Osteoblast (primary cell): ENCODE data around the gene NEUROD6. TPM values are rescaled to one million over a fixed set of nuclear protein-coding genes. Genes with fewer than 3 reads are reported as not detected.

Experiments used
- DNase-seq: peaks from one replicate; pipeline ENCODE4 v3.0.0; 2011; ENCODE audit warnings: low spot score, mixed read lengths; ENCODE audit not compliant: insufficient read length; ENCODE audit errors: missing footprints
- H2AFZ ChIP-seq: 2 replicates; pipeline ENCODE4 v1.6.0; 2011; ENCODE audit warnings: mild to moderate bottlenecking, low read length
- H3K27ac ChIP-seq: 2 replicates; pipeline ENCODE4 v1.5.1; 2011; ENCODE audit warnings: mild to moderate bottlenecking, low read depth, low read length, moderate library complexity
- H3K27me3 ChIP-seq: 2 replicates; pipeline ENCODE4 v1.6.0; 2012; ENCODE audit warnings: mild to moderate bottlenecking, control low read depth, inconsistent platforms, low read length, moderate library complexity; ENCODE audit not compliant: insufficient read depth
- H3K36me3 ChIP-seq: 2 replicates; pipeline ENCODE4 v1.5.1; 2011; ENCODE audit warnings: mild to moderate bottlenecking, low read length, control low read depth, moderate library complexity; ENCODE audit not compliant: insufficient read depth
- H3K4me1 ChIP-seq: 2 replicates; pipeline ENCODE4 v1.5.1; 2011; ENCODE audit warnings: mild to moderate bottlenecking, low read length, control low read depth, moderate library complexity; ENCODE audit not compliant: insufficient read depth
- H3K4me2 ChIP-seq: 2 replicates; pipeline ENCODE4 v1.6.0; 2011; ENCODE audit warnings: mild to moderate bottlenecking, low read length; ENCODE audit not compliant: insufficient read depth
- H3K4me3 ChIP-seq: fragments of 200-600 bp; sonication (generic); 3 replicates; pipeline ENCODE4 v1.5.1; 2012; ENCODE audit warnings: mild to moderate bottlenecking, low read length, inconsistent platforms; ENCODE audit not compliant: insufficient read depth
- H3K79me2 ChIP-seq: 2 replicates; pipeline ENCODE4 v1.6.0; 2012; ENCODE audit warnings: mild to moderate bottlenecking, low read length, control low read depth, inconsistent platforms; ENCODE audit not compliant: insufficient read depth
- H3K9me3 ChIP-seq: 2 replicates; pipeline ENCODE4 v1.5.1; 2011; ENCODE audit warnings: low read depth, low read length, control low read depth
- H4K20me1 ChIP-seq: 2 replicates; pipeline ENCODE4 v1.6.0; 2012; ENCODE audit warnings: mild to moderate bottlenecking, low read length, control low read depth; ENCODE audit not compliant: insufficient read depth
- CTCF ChIP-seq: IDR thresholded peaks from 2 replicates; pipeline ENCODE4 v1.5.1; 2011; ENCODE audit warnings: mild to moderate bottlenecking, low read depth, low read length, moderate library complexity; ENCODE audit errors: extremely low read depth
- total RNA-seq: library from RNA; depleted of rRNA; stranded (reverse); fragments of >200 nt; gene quantifications from 2 replicates; pipeline ENCODE4 v1.2.3, GENCODE V29; 2012

The NEUROD6 gene
- total RNA-seq, 1 donor, result not detected

DNA sequence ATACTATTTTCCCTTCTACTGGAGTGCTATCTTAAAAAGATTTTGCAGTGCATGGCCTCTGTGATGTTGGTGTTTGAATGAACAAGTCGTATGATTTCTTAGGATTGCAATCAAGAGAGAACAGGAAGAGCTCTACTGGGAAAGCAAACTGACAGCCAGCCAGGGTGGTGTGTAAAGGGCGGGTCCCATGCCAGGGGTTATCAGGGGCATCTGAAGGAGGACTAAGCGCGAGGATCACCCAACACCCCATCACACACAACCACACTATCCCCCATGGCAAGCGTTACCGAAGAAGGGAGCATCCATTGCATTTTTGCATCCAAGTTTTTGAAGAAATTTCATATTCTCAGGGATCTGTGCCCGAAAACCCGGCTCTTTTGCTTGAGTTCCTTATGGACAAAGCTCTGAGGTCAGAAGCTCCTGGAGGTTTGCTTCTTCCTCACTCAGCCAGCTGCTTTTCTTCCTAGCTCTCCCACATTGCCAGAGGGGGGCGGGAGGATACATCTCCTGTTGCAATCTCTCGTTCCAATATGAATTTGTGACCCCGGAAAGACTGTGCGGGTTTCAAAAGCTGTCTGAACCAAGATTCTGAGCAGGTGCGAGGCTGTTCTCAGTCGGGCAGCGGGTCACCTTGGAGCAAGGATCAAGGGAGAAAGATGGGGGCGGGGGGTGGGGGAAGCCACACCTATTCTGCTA, 5.2 kb downstream of the NEUROD6 start:
- no peaks in the 10 kb centered on the region for H3K9me3 ChIP-seq
- no peak overlapping the region for H3K4me2 ChIP-seq
- no peaks in the 10 kb centered on the region for H3K4me1 ChIP-seq
- no peak overlapping the region for H3K27ac ChIP-seq
- no peaks in the 10 kb centered on the region for H3K79me2 ChIP-seq
- H4K20me1 ChIP-seq, result no peaks in the 10 kb centered on the region
- H2AFZ ChIP-seq, result no peak overlapping the region
- TF ChIP-seq CTCF, result no peak
- no peaks in the 10 kb centered on the region for H3K36me3 ChIP-seq
- no peak for DNase-seq
- peaks cover 13% of the 10 kb centered on the region for H3K27me3 ChIP-seq
- H3K4me3 ChIP-seq, result no peak overlapping the region

DNA sequence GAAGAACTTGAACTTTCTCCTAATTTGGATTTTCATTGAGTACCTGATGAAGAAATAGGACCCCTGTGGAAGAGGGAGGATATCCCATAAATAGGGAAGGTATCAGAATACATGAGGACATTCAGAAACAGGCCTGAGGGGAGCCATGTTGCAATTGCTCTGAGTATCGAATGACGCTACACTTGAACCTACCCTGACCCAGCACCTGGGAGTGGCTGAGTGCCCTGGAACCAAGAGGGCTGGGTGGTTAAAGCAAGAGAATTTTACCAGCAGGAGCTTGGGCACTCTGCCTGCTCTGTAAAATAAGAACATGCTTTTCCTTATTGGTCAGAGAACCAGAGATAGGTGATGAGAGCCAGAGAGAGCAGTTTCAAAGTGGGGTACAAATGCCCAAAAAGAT, 7.2 kb downstream of the NEUROD6 start:
- Histone ChIP-seq H3K4me3 (no peak overlapping the region), H2AFZ (no peak overlapping the region)

DNA sequence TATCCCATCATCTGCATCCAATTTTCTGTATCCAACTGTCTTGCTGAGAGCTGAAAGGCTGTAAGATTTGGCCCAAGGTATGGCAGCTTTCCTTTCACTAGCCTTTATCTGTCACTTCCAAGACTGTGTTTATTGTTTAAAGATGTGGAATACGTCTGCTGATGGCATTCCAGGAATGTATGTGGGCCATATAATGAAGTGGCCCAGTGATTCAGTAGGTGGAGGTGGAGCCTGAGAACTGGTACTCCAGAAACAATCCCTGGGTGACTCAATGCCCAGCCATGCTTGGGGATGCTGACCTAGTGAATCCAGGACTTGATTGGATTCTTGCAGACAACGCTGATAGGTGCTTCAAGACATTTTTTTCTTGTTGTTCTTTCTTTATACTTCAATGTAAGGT, 13.5 kb downstream of the NEUROD6 start:
- Histone ChIP-seq H3K4me1 (no peaks in the 10 kb centered on the region), H3K4me3 (no peak overlapping the region), H2AFZ (no peak overlapping the region), H3K79me2 (no peaks in the 10 kb centered on the region), H4K20me1 (no peaks in the 10 kb centered on the region), H3K27me3 (no peaks in the 10 kb centered on the region), H3K36me3 (no peaks in the 10 kb centered on the region), H3K27ac (no peak overlapping the region), H3K9me3 (no peaks in the 10 kb centered on the region), H3K4me2 (no peak overlapping the region)
- no peak for TF ChIP-seq CTCF
- no peak for DNase-seq

More for the DNA sequence above, 7.2 kb downstream of the NEUROD6 start:
- DNase-seq, result no peak
- H3K36me3 ChIP-seq, result no peaks in the 10 kb centered on the region
- no peak overlapping the region for H3K4me2 ChIP-seq
- no peaks in the 10 kb centered on the region for H3K9me3 ChIP-seq
- no peak for TF ChIP-seq CTCF
- H3K79me2 ChIP-seq, result no peaks in the 10 kb centered on the region
- no peaks in the 10 kb centered on the region for H4K20me1 ChIP-seq
- H3K27me3 ChIP-seq, result peaks cover 13% of the 10 kb centered on the region
- no peaks in the 10 kb centered on the region for H3K4me1 ChIP-seq
- no peak overlapping the region for H3K27ac ChIP-seq

GRCh38 chr7:31326416-31326815, 14.1 kb downstream of the NEUROD6 start:
- H3K4me2 ChIP-seq, result no peak overlapping the region

More at GRCh38 chr7:31326416-31326815, 14.1 kb downstream of the NEUROD6 start:
- Histone ChIP-seq H3K9me3 (no peaks in the 10 kb centered on the region), H3K4me3 (no peak overlapping the region), H3K27me3 (no peaks in the 10 kb centered on the region), H3K36me3 (no peaks in the 10 kb centered on the region), H3K79me2 (no peaks in the 10 kb centered on the region), H4K20me1 (no peaks in the 10 kb centered on the region), H3K4me1 (no peaks in the 10 kb centered on the region), H2AFZ (no peak overlapping the region), H3K27ac (no peak overlapping the region)
- no peak for DNase-seq
- no peak for TF ChIP-seq CTCF
